Karpas-422 (cell line): ENCODE results near the gene GJB6. TPM values are rescaled to one million over a fixed set of nuclear protein-coding genes. Genes with fewer than 3 reads are reported as not detected.

Experiments
- DNase-seq: peaks from one replicate; pipeline ENCODE4 v3.0.0-alpha.2; 2015
- H2AFZ ChIP-seq: fragments of 200-600 bp; sonication (generic); 2 replicates; pipeline ENCODE4 v1.6.1; 2014; ENCODE audit warnings: antibody characterized with exemption, low read length, mixed read lengths
- H3K27ac ChIP-seq: fragments of 200-600 bp; sonication (generic); 2 replicates; pipeline ENCODE4 v1.5.1; 2014; ENCODE audit warnings: mild to moderate bottlenecking, low read length, moderate library complexity
- H3K27me3 ChIP-seq: fragments of 200-600 bp; sonication (generic); 2 replicates; pipeline ENCODE4 v1.6.1; 2014; ENCODE audit warnings: low read length, mixed read lengths
- H3K36me3 ChIP-seq: fragments of 200-600 bp; sonication (generic); 2 replicates; pipeline ENCODE4 v1.6.1; 2014; ENCODE audit warnings: low read length, mixed read lengths; ENCODE audit not compliant: insufficient read depth
- H3K4me1 ChIP-seq: fragments of 200-600 bp; sonication (generic); 2 replicates; pipeline ENCODE4 v1.6.1; 2014; ENCODE audit warnings: mild to moderate bottlenecking, low read length, mixed read lengths
- H3K4me2 ChIP-seq: fragments of 200-600 bp; sonication (generic); 2 replicates; pipeline ENCODE4 v1.6.1; 2014; ENCODE audit warnings: low read length, low read depth, mild to moderate bottlenecking; ENCODE audit not compliant: poor library complexity, severe bottlenecking
- H3K4me3 ChIP-seq: fragments of 200-600 bp; sonication (generic); 2 replicates; pipeline ENCODE4 v1.5.1; 2014; ENCODE audit warnings: mild to moderate bottlenecking, antibody characterized with exemption, low read length, mixed read lengths
- H3K79me2 ChIP-seq: fragments of 200-600 bp; sonication (generic); 2 replicates; pipeline ENCODE4 v1.6.1; 2014; ENCODE audit warnings: mild to moderate bottlenecking, low read length, mixed read lengths
- H3K9ac ChIP-seq: fragments of 200-600 bp; sonication (generic); 2 replicates; pipeline ENCODE4 v1.6.0; 2014; ENCODE audit warnings: low read length
- H3K9me2 ChIP-seq: fragments of 200-600 bp; sonication (generic), shearing (Covaris generic); replicated peaks from 2 replicates; pipeline ENCODE4 v1.6.0; 2014; ENCODE audit warnings: mild to moderate bottlenecking, low read length, moderate library complexity; ENCODE audit not compliant: insufficient read depth
- H3K9me3 ChIP-seq: fragments of 300-700, 200-600 bp; sonication (generic); 2 replicates; pipeline ENCODE4 v1.6.1; 2014; ENCODE audit warnings: low read length, mixed read lengths
- H4K20me1 ChIP-seq: fragments of 200-600 bp; sonication (generic); 2 replicates; pipeline ENCODE4 v1.6.1; 2014; ENCODE audit warnings: mild to moderate bottlenecking, antibody characterized with exemption, low read length, low read depth; ENCODE audit not compliant: insufficient read depth
- total RNA-seq: library from RNA; depleted of rRNA; stranded (reverse); fragments of >200 nt; shearing (Covaris generic); gene quantifications from 2 replicates; pipeline ENCODE4 v1.2.3, GENCODE V29; 2014; ENCODE audit warnings: low replicate concordance

Gene GJB6
- total RNA-seq, 1 experiment from 2014 or later: not detected

DNA sequence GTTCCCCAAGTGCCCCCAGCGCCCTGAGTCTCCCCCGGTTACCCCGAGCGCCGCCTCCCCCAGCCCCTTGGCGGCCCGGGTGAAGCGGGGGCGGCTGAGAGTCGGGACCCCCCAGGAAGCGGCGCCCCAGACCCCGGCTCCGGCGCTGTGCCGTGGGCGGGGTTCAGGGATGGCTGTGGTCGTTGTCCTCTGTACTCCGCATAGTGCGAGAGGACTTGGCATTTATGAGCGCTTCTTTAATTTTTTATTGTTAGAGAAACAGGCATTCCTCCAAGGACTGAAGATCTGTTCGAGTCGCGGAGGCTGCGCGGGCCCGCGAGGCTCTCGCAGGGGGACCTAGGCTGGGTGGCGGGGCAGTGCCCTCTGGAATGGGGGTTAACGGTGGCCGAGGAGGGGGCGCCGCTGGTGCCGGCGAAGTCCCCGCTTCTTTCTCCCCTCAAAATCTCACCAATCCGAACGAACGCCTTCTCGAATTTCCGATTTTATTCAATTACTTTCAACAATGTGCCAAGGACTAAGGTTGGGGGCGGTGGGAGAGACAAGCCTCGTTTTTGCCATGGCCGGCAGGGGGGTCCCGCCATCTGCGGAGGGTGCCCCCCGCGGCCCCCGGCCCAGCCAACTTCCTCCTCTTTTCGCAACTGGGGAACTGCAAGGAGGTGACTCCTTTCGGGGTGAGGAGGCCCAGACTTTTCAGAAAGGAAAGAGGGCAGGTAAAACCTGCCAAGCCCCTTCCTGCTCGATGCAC is 38.8 kb downstream of the GJB6 start:
- Histone ChIP-seq H3K27ac (no peak overlapping the region), H3K9ac (peak overlapping the region; percentile 2; the same call in 1 of the 2 replicates), H3K4me3 (peak overlapping the region; percentile 20; the same call in 1 of the 2 replicates), H3K9me3 (no peaks in the 10 kb centered on the region), H2AFZ (peak overlapping the region; percentile 6; the same call in 1 of the 2 replicates), H4K20me1 (no peaks in the 10 kb centered on the region), H3K4me2 (peak overlapping the region; percentile 48), H3K4me1 (peaks cover 35% of the 10 kb centered on the region), H3K36me3 (no peaks in the 10 kb centered on the region), H3K9me2 (no peaks in the 10 kb centered on the region), H3K27me3 (no peaks in the 10 kb centered on the region), H3K79me2 (no peaks in the 10 kb centered on the region)
- DNase-seq: no peak

DNA sequence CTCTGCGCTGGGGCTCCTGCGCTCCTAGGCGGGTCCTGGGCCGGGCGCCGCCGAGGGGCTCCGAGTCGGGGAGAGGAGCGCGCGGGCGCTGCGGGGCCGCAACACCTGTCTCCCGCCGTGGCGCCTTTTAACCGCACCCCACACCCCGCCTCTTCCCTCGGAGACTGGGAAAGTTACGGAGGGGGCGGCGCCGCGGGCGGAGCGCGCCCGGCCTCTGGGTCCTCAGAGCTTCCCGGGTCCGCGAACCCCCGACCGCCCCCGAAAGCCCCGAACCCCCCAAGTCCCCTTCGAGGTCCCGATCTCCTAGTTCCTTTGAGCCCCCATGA is 39.3 kb downstream of the GJB6 start, which contains the start of gene GJB2:
TSS of gene GJB2 (minus strand) at position 103 of the 326 bp plus-strand sequence. CDS start 3,357 bp downstream, outside the sequence.
- Histone ChIP-seq H3K4me1 (peaks cover 40% of the 10 kb centered on the region), H3K4me3 (peak within 1 kb of the TSS; percentile 20; the same call in 1 of the 2 replicates), H3K9ac (peak within 1 kb of the TSS; percentile 2; the same call in 1 of the 2 replicates), H2AFZ (peak within 1 kb of the TSS; percentile 6; the same call in 1 of the 2 replicates), H3K27ac (no peak within 1 kb of the TSS), H4K20me1 (no peaks in the 10 kb centered on the region), H3K27me3 (no peaks in the 10 kb centered on the region), H3K9me2 (no peaks in the 10 kb centered on the region), H3K4me2 (peak within 1 kb of the TSS; percentile 48), H3K36me3 (no peaks in the 10 kb centered on the region), H3K9me3 (no peaks in the 10 kb centered on the region), H3K79me2 (no peaks in the 10 kb centered on the region)
- no peak for DNase-seq

DNA sequence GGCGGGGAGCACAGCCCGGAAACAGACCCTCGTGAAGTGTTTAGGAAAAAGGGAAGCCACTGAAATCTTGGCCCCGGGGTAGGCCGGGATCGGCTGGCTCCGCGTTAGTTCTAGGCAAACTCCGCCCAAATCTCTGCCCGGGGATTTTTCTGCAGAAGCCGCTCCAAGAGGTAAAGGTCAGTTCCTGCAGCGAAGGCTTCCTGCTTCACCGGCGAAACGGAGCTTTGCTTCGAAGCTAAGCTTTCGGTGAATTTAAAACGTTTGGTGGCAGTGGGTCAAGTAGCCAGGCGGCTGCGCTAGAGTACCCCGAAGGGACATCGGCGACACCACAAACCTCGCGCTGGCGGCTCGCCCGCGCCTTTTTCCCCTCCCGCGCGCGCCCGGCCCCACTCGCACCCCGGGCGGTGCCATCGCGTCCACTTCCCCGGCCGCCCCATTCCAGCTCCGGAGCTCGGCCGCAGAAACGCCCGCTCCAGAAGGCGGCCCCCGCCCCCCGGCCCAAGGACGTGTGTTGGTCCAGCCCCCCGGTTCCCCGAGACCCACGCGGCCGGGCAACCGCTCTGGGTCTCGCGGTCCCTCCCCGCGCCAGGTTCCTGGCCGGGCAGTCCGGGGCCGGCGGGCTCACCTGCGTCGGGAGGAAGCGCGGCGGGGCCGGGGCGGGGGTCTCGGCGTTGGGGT is 39.8 kb downstream of the GJB6 start:
- no peaks in the 10 kb centered on the region for H3K27me3 ChIP-seq
- no peaks in the 10 kb centered on the region for H3K79me2 ChIP-seq
- H3K9me3 ChIP-seq: no peaks in the 10 kb centered on the region
- DNase-seq: no peak
- no peaks in the 10 kb centered on the region for H4K20me1 ChIP-seq
- no peaks in the 10 kb centered on the region for H3K36me3 ChIP-seq
- H3K4me2 ChIP-seq: no peak overlapping the region
- no peaks in the 10 kb centered on the region for H3K9me2 ChIP-seq
- H2AFZ ChIP-seq: no peak overlapping the region
- no peak overlapping the region for H3K9ac ChIP-seq
- no peak overlapping the region for H3K4me3 ChIP-seq
- H3K4me1 ChIP-seq: peaks cover 42% of the 10 kb centered on the region
- H3K27ac ChIP-seq: no peak overlapping the region

DNA sequence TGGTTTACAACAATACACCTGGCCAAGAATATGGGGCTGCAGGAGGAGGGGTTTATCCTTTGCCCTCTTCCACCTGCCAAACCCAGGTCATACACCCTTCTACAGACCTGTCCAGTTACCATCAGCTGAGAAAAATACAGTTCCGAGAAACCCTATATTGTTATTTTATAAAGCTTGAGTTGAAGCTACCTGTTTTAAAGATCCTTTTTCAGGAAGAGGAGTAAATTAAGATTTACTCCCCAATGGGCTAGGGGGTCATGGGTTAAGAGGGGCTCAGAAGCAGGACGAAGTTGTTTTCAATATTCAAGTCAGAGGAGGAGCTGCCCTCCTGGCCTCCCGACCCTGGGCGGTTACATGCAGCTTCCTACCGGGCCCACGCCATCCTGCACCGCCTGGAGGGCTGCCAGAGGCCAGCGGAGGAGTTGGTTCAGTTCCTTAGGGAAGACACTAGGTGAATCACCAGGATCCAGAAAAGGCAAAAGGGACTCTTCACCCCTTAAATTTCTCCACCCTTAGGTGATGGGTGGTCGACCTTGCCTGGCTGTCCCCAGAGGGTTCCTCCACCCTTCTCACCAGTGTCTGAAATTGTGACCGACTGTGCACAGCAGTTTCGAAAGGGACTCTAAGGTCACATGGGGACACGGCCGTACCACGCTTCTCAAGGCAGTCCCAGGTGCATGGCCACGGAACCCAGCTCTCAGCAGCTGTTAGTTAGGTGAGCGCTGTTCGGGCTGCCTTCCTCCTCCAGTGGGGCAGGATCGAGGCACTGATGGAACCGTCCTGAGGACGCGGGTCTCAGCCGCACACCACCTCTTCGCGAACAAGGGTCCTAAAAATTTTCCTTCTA is 40.6 kb downstream of the GJB6 start:
- no peak overlapping the region for H3K4me2 ChIP-seq
- H3K36me3 ChIP-seq: no peaks in the 10 kb centered on the region
- no peak for DNase-seq
- no peak overlapping the region for H3K4me3 ChIP-seq
- peaks cover 35% of the 10 kb centered on the region for H3K4me1 ChIP-seq
- no peaks in the 10 kb centered on the region for H3K9me2 ChIP-seq
- H3K79me2 ChIP-seq: no peaks in the 10 kb centered on the region
- no peak overlapping the region for H2AFZ ChIP-seq
- H4K20me1 ChIP-seq: no peaks in the 10 kb centered on the region
- no peaks in the 10 kb centered on the region for H3K27me3 ChIP-seq
- no peak overlapping the region for H3K27ac ChIP-seq
- no peaks in the 10 kb centered on the region for H3K9me3 ChIP-seq
- no peak overlapping the region for H3K9ac ChIP-seq

DNA sequence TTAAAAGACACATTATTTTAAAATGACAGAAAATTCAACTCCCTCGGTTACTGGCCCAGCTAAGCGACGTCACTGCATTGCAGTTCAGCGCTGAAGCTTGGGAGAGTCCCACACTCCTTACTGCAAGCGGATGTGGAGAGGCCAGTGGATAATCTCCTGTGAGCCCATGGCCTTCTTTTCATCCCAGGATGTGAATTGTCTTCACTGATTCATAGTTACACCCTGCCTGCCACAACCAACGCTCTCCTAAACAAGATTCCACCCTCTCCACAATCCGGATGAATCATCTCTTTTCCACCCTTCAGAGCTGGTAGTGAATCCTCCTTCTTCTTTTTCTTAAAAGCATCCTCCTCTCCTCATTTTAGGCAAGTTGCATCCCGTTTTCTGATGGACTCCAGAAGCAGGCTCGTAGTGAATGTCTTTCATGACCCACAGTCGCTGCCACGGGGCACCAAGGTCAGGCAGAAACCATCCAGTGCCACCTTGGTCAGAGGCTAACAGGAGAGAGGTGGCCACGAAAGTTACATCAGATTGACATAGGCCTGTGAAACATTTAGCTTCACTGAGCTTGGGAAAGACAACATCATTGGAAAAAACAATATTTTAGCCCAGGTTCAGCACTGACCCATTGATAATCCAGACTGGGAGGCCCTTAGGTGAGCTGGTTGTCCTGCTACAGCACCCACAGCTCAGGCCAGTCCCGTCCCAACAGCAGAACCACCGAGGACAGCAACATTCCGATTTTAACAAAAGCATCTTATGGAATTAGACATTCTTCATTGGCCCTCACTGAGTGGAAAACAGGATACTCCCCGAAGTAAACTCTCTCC is 41.4 kb downstream of the GJB6 start:
- no peaks in the 10 kb centered on the region for H3K27me3 ChIP-seq
- no peak for DNase-seq
- H3K4me1 ChIP-seq: peaks cover 33% of the 10 kb centered on the region
- no peak overlapping the region for H3K9ac ChIP-seq
- no peak overlapping the region for H3K4me3 ChIP-seq
- H3K9me3 ChIP-seq: no peaks in the 10 kb centered on the region
- H3K9me2 ChIP-seq: no peaks in the 10 kb centered on the region
- H3K36me3 ChIP-seq: no peaks in the 10 kb centered on the region
- H3K27ac ChIP-seq: no peak overlapping the region
- no peak overlapping the region for H3K4me2 ChIP-seq
- H3K79me2 ChIP-seq: no peaks in the 10 kb centered on the region
- no peaks in the 10 kb centered on the region for H4K20me1 ChIP-seq
- no peak overlapping the region for H2AFZ ChIP-seq

DNA sequence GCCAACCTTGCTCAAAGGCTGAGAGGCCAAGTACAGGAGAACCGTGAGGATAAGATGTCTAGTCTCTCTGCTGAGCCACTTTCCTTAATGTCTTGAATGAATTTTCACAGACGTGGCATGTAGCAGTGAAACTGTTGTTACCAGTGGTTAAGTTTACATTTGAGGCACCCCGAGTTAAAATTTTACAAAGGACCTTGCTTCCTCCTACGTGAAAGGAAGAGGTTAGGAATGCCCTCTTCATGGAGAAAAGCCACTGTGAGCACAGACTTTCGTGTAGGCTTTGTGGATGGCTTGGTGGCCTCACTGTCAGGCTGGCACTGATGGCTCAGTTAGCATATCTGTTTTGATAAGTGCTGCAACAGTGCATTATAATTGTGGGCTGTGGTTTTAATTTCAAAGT is 42.0 kb downstream of the GJB6 start:
- DNase-seq: no peak
- H3K4me3 ChIP-seq: no peak overlapping the region
- H3K36me3 ChIP-seq: no peaks in the 10 kb centered on the region
- H3K4me2 ChIP-seq: no peak overlapping the region
- no peaks in the 10 kb centered on the region for H3K79me2 ChIP-seq
- H4K20me1 ChIP-seq: no peaks in the 10 kb centered on the region
- no peaks in the 10 kb centered on the region for H3K9me2 ChIP-seq
- no peaks in the 10 kb centered on the region for H3K9me3 ChIP-seq
- no peak overlapping the region for H3K27ac ChIP-seq
- no peak overlapping the region for H2AFZ ChIP-seq
- H3K9ac ChIP-seq: no peak overlapping the region
- no peaks in the 10 kb centered on the region for H3K27me3 ChIP-seq
- H3K4me1 ChIP-seq: peaks cover 33% of the 10 kb centered on the region

DNA sequence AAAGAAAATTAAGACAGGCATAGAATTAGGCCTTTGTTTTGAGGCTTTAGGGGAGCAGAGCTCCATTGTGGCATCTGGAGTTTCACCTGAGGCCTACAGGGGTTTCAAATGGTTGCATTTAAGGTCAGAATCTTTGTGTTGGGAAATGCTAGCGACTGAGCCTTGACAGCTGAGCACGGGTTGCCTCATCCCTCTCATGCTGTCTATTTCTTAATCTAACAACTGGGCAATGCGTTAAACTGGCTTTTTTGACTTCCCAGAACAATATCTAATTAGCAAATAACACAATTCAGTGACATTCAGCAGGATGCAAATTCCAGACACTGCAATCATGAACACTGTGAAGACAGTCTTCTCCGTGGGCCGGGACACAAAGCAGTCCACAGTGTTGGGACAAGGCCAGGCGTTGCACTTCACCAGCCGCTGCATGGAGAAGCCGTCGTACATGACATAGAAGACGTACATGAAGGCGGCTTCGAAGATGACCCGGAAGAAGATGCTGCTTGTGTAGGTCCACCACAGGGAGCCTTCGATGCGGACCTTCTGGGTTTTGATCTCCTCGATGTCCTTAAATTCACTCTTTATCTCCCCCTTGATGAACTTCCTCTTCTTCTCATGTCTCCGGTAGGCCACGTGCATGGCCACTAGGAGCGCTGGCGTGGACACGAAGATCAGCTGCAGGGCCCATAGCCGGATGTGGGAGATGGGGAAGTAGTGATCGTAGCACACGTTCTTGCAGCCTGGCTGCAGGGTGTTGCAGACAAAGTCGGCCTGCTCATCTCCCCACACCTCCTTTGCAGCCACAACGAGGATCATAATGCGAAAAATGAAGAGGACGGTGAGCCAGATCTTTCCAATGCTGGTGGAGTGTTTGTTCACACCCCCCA is 43.2 kb downstream of the GJB6 start:
- H3K79me2 ChIP-seq: no peaks in the 10 kb centered on the region
- peak; percentile 62 for DNase-seq
- H2AFZ ChIP-seq: peak overlapping the region; percentile 10; the same call in 1 of the 2 replicates
- H3K4me1 ChIP-seq: peaks cover 23% of the 10 kb centered on the region
- no peaks in the 10 kb centered on the region for H4K20me1 ChIP-seq
- H3K27me3 ChIP-seq: no peaks in the 10 kb centered on the region
- H3K9ac ChIP-seq: no peak overlapping the region
- no peaks in the 10 kb centered on the region for H3K9me3 ChIP-seq
- no peak overlapping the region for H3K4me3 ChIP-seq
- H3K36me3 ChIP-seq: no peaks in the 10 kb centered on the region
- no peaks in the 10 kb centered on the region for H3K9me2 ChIP-seq
- H3K4me2 ChIP-seq: no peak overlapping the region
- H3K27ac ChIP-seq: no peak overlapping the region
